ENCODE measurements around the gene TMEM140.
A peak's percentile ranks its signal among the peaks of the same experiment; 100 is the strongest.
"Not testable (repeated sequence)": the region's sequence is repeated elsewhere in the genome, so short reads cannot be mapped to it uniquely, and the experiment has no call there.

TMEM140 gene

GRCh38 chr7:135147899-135148721 is at the start of gene TMEM140:
Gene TMEM140 (plus strand): TSS chr7:135148072. CDS start chr7:135164442, 16,370 bp downstream.
- peak; percentile 91 to 93 for DNase-seq

GRCh38 chr7:135098391-135098790 is 49.5 kb upstream of the TMEM140 start:
- DNase-seq: no peak

- no peak for DNase-seq
These were observed 47.0 kb upstream of the TMEM140 start for GRCh38 chr7:135100856-135101255.

- DNase-seq: no peak
These were observed 45.5 kb upstream of the TMEM140 start for GRCh38 chr7:135102372-135102771.

- no peak for DNase-seq
These were observed 38.3 kb upstream of the TMEM140 start for GRCh38 chr7:135109562-135109961.

- no peak for DNase-seq
These were observed 37.9 kb upstream of the TMEM140 start for GRCh38 chr7:135109976-135110375.

GRCh38 chr7:135111379-135111778 is 36.5 kb upstream of the TMEM140 start:
- DNase-seq: no peak

- DNase-seq: no peak
These were observed 33.2 kb upstream of the TMEM140 start for GRCh38 chr7:135114622-135115021.

GRCh38 chr7:135117096-135117495 is 30.8 kb upstream of the TMEM140 start:
- no peak for DNase-seq

- DNase-seq: no peak
These were observed 26.0 kb upstream of the TMEM140 start for GRCh38 chr7:135121868-135122267.

- DNase-seq: not testable (repeated sequence)
These were observed 23.2 kb upstream of the TMEM140 start for GRCh38 chr7:135124631-135125030.

- DNase-seq: no peak
These were observed 18.9 kb upstream of the TMEM140 start for GRCh38 chr7:135128931-135129330.

GRCh38 chr7:135129579-135129978 is 18.3 kb upstream of the TMEM140 start:
- no peak for DNase-seq

GRCh38 chr7:135143885-135144668 is 3.8 kb upstream of the TMEM140 start:
- no peak for DNase-seq

GRCh38 chr7:135147341-135147898 is 452 bp upstream of the TMEM140 start:
- peak; percentile 63 to 68 for DNase-seq

- peak; percentile 73 to 86 for DNase-seq
These were observed 2.4 kb downstream of the TMEM140 start for GRCh38 chr7:135150072-135150782.

GRCh38 chr7:135151132-135151531 is 3.3 kb downstream of the TMEM140 start:
- peak; percentile 81 to 88 for DNase-seq

- peak; percentile 76 to 91 for DNase-seq
These were observed 3.7 kb downstream of the TMEM140 start for GRCh38 chr7:135151533-135151932.

GRCh38 chr7:135152442-135152841 is 4.6 kb downstream of the TMEM140 start:
- no peak for DNase-seq

- DNase-seq: no peak
These were observed 6.9 kb downstream of the TMEM140 start for GRCh38 chr7:135154734-135155133.

- no peak for DNase-seq
These were observed 8.4 kb downstream of the TMEM140 start for GRCh38 chr7:135156290-135156689.

- no peak for DNase-seq
These were observed 10.3 kb downstream of the TMEM140 start for GRCh38 chr7:135158141-135158655.

- no peak for DNase-seq
These were observed 11.0 kb downstream of the TMEM140 start for GRCh38 chr7:135158874-135159273.

Measured in inflammatory macrophage treated with lipopolysaccharide for 1 hour (primary cell).